ENCODE results near the gene CIB4. TPM values are rescaled to one million over a fixed set of nuclear protein-coding genes. Genes with fewer than 3 reads are reported as not detected.

CIB4 gene
- total and polyA plus RNA-seq, 2 donors (not counting 1 experiment from before 2014, with no cell fraction given) = not detected

DNA sequence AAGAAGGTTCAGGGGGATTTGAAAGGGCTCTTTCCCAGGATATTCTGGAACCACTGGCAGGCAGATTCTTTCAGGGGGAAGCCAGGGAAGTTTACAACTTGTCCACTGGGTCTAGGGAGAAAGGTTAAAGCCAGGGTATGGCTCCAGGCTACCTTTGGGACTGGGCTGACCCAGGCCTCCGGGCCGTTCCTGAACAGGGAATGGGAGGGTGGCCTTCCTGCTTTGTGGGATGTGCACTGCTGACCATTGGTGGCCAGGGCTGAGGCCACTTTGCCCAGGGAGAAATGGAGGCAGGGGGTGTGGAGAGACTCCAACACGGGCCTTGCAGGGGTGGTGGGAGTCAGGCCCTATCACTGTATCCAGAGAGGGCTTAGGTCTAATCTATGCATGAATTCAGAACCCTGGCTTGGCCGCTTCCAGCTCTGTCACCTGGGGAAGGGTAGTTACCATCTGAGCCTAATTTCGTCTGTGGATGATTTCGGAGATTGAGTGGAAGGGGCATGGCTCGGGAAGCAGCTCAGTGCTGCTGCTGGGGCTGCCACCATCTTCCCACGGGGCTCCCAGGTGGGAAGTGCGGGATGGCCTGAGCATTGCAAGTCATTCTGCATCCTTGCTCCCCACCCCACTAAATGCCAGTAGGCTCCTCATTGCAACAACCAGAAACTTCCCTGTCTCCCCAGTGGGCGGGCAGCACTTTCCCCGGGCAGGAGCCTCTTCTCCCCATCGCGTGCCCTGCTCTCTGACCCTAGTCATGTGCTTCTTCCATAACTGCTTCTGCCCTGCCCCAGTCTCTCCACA is 106.1 kb downstream of the CIB4 start:
- H3K27me3 ChIP-seq (replicated peaks in 1 of 4; ENCODE audit: control extremely low read depth in 1 of 4, control insufficient read depth in 3 of 4, insufficient read depth in 4 of 4, low read length in 3 of 4) = no peaks in the 10 kb centered on the region
- Mint-ChIP-seq H3K27me3 (peaks cover 9% of the 10 kb centered on the region), H3K27ac (no peak overlapping the region), H3K4me1 (no peaks in the 10 kb centered on the region), H3K9me3 (ENCODE audit: insufficient read depth) (no peaks in the 10 kb centered on the region), H3K4me3 (no peak overlapping the region)
- intact Hi-C loops (cut with micrococcal nuclease) = no loop called here
- H3K79me2 ChIP-seq (ENCODE audit: control insufficient read depth, insufficient read depth, low read length) = no peaks in the 10 kb centered on the region
- no peak for ATAC-seq (ENCODE audit: low read depth)
- 88% methylated on average over 13 of the region's 13 CpGs for WGBS (ENCODE audit: insufficient coverage)
- H3K4me1 ChIP-seq (ENCODE audit: control insufficient read depth in 2 of 2, insufficient read depth in 2 of 2, low read length in 2 of 2) = no peaks in the 10 kb centered on the region
- no peaks in the 10 kb centered on the region for H4K20me1 ChIP-seq (ENCODE audit: control insufficient read depth, insufficient read depth, low read length, poor library complexity, severe bottlenecking)
- ChIA-PET CTCF (no interaction called here), POLR2A (no interaction called here)
- no peak overlapping the region for H2AFZ ChIP-seq (ENCODE audit: insufficient read depth, low read depth, low read length, poor library complexity, severe bottlenecking)
- no peaks in the 10 kb centered on the region for H3K9me3 ChIP-seq (ENCODE audit: control extremely low read depth in 1 of 3, control insufficient read depth in 2 of 3, insufficient read depth in 1 of 3, low read length in 2 of 3)
- no peaks in the 10 kb centered on the region for H3K36me3 ChIP-seq (replicated peaks in 1 of 2; ENCODE audit: control extremely low read depth in 1 of 2, control insufficient read depth in 1 of 2, extremely low read depth in 1 of 2, insufficient read depth in 2 of 2, low read length in 1 of 2)
- H3K4me2 ChIP-seq (replicated peaks; ENCODE audit: low read depth, low read length, poor library complexity, severe bottlenecking) = no peak overlapping the region
- no peak for DNase-seq
- H3K27ac ChIP-seq (ENCODE audit: low read length in 2 of 2) = no peak overlapping the region
- H3K4me3 ChIP-seq (ENCODE audit: control extremely low read depth in 1 of 5, extremely low read depth in 1 of 5, insufficient read depth in 1 of 5, low read depth in 2 of 5, low read length in 4 of 5) = no peak overlapping the region
- TF ChIP-seq EZH2 (IDR thresholded peaks at IDR 0.05; ENCODE audit: borderline replicate concordance, insufficient read depth, low read depth, low read length, poor library complexity, severe bottlenecking) = no peak
- TF ChIP-seq, protein P1, sequence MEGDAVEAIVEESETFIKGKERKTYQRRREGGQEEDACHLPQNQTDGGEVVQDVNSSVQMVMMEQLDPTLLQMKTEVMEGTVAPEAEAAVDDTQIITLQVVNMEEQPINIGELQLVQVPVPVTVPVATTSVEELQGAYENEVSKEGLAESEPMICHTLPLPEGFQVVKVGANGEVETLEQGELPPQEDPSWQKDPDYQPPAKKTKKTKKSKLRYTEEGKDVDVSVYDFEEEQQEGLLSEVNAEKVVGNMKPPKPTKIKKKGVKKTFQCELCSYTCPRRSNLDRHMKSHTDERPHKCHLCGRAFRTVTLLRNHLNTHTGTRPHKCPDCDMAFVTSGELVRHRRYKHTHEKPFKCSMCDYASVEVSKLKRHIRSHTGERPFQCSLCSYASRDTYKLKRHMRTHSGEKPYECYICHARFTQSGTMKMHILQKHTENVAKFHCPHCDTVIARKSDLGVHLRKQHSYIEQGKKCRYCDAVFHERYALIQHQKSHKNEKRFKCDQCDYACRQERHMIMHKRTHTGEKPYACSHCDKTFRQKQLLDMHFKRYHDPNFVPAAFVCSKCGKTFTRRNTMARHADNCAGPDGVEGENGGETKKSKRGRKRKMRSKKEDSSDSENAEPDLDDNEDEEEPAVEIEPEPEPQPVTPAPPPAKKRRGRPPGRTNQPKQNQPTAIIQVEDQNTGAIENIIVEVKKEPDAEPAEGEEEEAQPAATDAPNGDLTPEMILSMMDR (IDR thresholded peaks at IDR 0.05) = no peak
- no peak overlapping the region for H3K9ac ChIP-seq (ENCODE audit: low read length)

DNA sequence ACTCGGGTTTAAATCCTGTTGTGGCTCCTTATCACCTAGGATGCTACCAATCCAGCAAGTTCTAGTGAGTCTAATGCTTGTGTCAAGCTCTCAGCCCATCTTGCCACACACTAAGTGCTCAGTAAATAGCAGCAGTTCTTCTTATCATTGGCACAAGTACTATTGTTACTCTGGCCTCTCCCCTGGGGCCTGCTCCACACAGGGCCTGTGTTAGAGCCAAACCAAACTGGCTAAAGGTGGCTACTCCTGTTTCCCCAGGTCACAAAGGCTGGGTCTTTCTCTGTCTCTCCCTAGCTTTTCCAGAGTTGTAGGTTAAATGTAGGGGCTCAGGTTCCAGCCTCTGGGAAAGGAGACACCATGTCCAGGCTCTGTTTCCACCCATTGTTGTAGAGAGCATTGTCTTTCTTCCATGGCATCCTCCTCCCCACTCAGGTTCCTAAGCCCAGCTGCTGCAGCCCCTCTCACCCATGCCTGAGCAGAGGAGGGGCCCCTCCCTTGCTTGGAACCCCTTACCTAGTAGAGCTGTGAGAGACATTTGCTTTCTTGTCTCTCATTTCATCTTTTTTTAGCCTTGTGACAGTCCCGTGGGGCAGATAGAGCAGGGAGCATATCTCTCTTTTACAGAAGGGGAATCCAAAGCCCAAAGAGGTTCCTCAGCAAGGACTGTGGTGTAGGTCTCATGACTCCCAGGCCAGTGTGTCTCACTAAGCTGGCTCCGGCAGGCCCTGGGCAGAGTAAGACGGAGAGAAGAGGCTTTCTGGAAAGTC is 106.9 kb downstream of the CIB4 start:
- no peak overlapping the region for H3K27ac Mint-ChIP-seq
- ATAC-seq (ENCODE audit: low read depth) (no peak), DNase-seq (no peak)
- no peaks in the 10 kb centered on the region for H3K4me1 ChIP-seq (ENCODE audit: control insufficient read depth in 2 of 2, insufficient read depth in 2 of 2, low read length in 2 of 2)
- H3K4me1 Mint-ChIP-seq = no peaks in the 10 kb centered on the region
- TF ChIP-seq, protein P1 (IDR thresholded peaks at IDR 0.05) = no peak
- TF ChIP-seq EZH2 (IDR thresholded peaks at IDR 0.05; ENCODE audit: borderline replicate concordance, insufficient read depth, low read depth, low read length, poor library complexity, severe bottlenecking) = no peak
- H3K9me3 Mint-ChIP-seq (ENCODE audit: insufficient read depth) = no peaks in the 10 kb centered on the region
- H3K27me3 Mint-ChIP-seq = peaks cover 9% of the 10 kb centered on the region
- no peaks in the 10 kb centered on the region for H3K36me3 ChIP-seq (replicated peaks in 1 of 2; ENCODE audit: control extremely low read depth in 1 of 2, control insufficient read depth in 1 of 2, extremely low read depth in 1 of 2, insufficient read depth in 2 of 2, low read length in 1 of 2)
- POLR2A ChIA-PET = no interaction called here
- no peak overlapping the region for H3K4me3 ChIP-seq (ENCODE audit: control extremely low read depth in 1 of 5, extremely low read depth in 1 of 5, insufficient read depth in 1 of 5, low read depth in 2 of 5, low read length in 4 of 5)
- H2AFZ ChIP-seq (ENCODE audit: insufficient read depth, low read depth, low read length, poor library complexity, severe bottlenecking) = no peak overlapping the region
- no peak overlapping the region for H3K27ac ChIP-seq (ENCODE audit: low read length in 2 of 2)
- 60% methylated on average over 4 of the region's 4 CpGs for WGBS (ENCODE audit: insufficient coverage)
- no peak overlapping the region for H3K4me2 ChIP-seq (replicated peaks; ENCODE audit: low read depth, low read length, poor library complexity, severe bottlenecking)
- no peaks in the 10 kb centered on the region for H3K27me3 ChIP-seq (replicated peaks in 1 of 4; ENCODE audit: control extremely low read depth in 1 of 4, control insufficient read depth in 3 of 4, insufficient read depth in 4 of 4, low read length in 3 of 4)
- intact Hi-C loops (cut with micrococcal nuclease) = no loop called here
- no peaks in the 10 kb centered on the region for H4K20me1 ChIP-seq (ENCODE audit: control insufficient read depth, insufficient read depth, low read length, poor library complexity, severe bottlenecking)
- no peak overlapping the region for H3K9ac ChIP-seq (ENCODE audit: low read length)
- no peaks in the 10 kb centered on the region for H3K9me3 ChIP-seq (ENCODE audit: control extremely low read depth in 1 of 3, control insufficient read depth in 2 of 3, insufficient read depth in 1 of 3, low read length in 2 of 3)
- H3K79me2 ChIP-seq (ENCODE audit: control insufficient read depth, insufficient read depth, low read length) = no peaks in the 10 kb centered on the region
- no peak overlapping the region for H3K4me3 Mint-ChIP-seq
- CTCF ChIA-PET = no interaction called here

All from B cell (primary cell).